T follicular helper cell (primary cell): ENCODE data around the gene CCRL2.
A peak's percentile ranks its signal among the peaks of the same experiment; 100 is the strongest.

Source experiments
- DNase-seq: peaks from one replicate; pipeline ENCODE4 v3.0.0-alpha.2; 2020; ENCODE audit warnings: low read depth
- total RNA-seq, 2 experiments: gene quantifications; one replicate each; lab custom pipeline; 2026; lab: John Stamatoyannopoulos, UW

The CCRL2 gene
- 0.52 to 1.1 reads per million in 2 experiments for total RNA-seq

GRCh38 chr3:46406788-46407611 lies at the start of gene CCRL2, which contains the start of gene CCR5AS:
Gene CCRL2 (plus strand): TSS chr3:46407259. CDS start chr3:46408080, 821 bp downstream.
Gene CCR5AS (minus strand): TSS chr3:46407066.
- no peak for DNase-seq

GRCh38 chr3:46358466-46358865 lies 48.6 kb upstream of the CCRL2 start:
- DNase-seq: no peak

GRCh38 chr3:46359733-46360493 lies 47.1 kb upstream of the CCRL2 start:
- DNase-seq: no peak

- no peak for DNase-seq
These were observed 46.2 kb upstream of the CCRL2 start for GRCh38 chr3:46360907-46361306.

- DNase-seq: no peak
These were observed 45.4 kb upstream of the CCRL2 start for GRCh38 chr3:46361408-46362283.

- no peak for DNase-seq
These were observed 42.0 kb upstream of the CCRL2 start for GRCh38 chr3:46365041-46365440.

GRCh38 chr3:46365737-46366524 lies 41.1 kb upstream of the CCRL2 start:
- DNase-seq: no peak

GRCh38 chr3:46367811-46368210 lies 39.2 kb upstream of the CCRL2 start:
- DNase-seq: no peak

GRCh38 chr3:46368569-46368968 lies 38.5 kb upstream of the CCRL2 start:
- DNase-seq: peak; percentile 19

- DNase-seq: no peak
These were observed 37.9 kb upstream of the CCRL2 start for GRCh38 chr3:46369151-46369550.

GRCh38 chr3:46369675-46370132 lies 37.4 kb upstream of the CCRL2 start:
- DNase-seq: no peak

- DNase-seq: no peak
These were observed 36.1 kb upstream of the CCRL2 start, which contains the start of gene CCR5 for GRCh38 chr3:46370839-46371518. Gene CCR5 (plus strand): TSS chr3:46370946. CDS start chr3:46372903, 1,957 bp downstream.

GRCh38 chr3:46371519-46372340 lies 35.3 kb upstream of the CCRL2 start:
- no peak for DNase-seq

- DNase-seq: no peak
These were observed 34.3 kb upstream of the CCRL2 start for GRCh38 chr3:46372492-46373359.

GRCh38 chr3:46374755-46375154 lies 32.3 kb upstream of the CCRL2 start:
- DNase-seq: no peak

GRCh38 chr3:46375218-46375617 lies 31.8 kb upstream of the CCRL2 start:
- no peak for DNase-seq

GRCh38 chr3:46375814-46376213 lies 31.2 kb upstream of the CCRL2 start:
- DNase-seq: no peak

GRCh38 chr3:46378426-46378942 lies 28.6 kb upstream of the CCRL2 start:
- peak; percentile 28 for DNase-seq
